H9 (cell line): ENCODE data around the gene EEF1E1. TPM values are rescaled to one million over a fixed set of nuclear protein-coding genes. Genes with fewer than 3 reads are reported as not detected.

Source experiments
- DNase-seq: peaks from one replicate; pipeline ENCODE4 v3.0.0-alpha.2; 2017
- H2AFZ ChIP-seq: one replicate; pipeline ENCODE4 v1.6.1; 2013; ENCODE audit warnings: mild to moderate bottlenecking, low read length, control low read depth, moderate library complexity
- H2AK5ac ChIP-seq: 2 replicates; pipeline ENCODE4 v1.6.1; 2013; ENCODE audit warnings: low read length, control low read depth, mixed read lengths; ENCODE audit not compliant: insufficient read length
- H2BK120ac ChIP-seq: one replicate; pipeline ENCODE4 v1.6.1; 2013; ENCODE audit warnings: low read depth, mild to moderate bottlenecking, low read length, control low read depth, inconsistent platforms; ENCODE audit not compliant: poor library complexity, severe bottlenecking
- H2BK12ac ChIP-seq: 2 replicates; pipeline ENCODE4 v1.6.1; 2013; ENCODE audit warnings: low read length, control low read depth, mixed read lengths, low read depth; ENCODE audit not compliant: insufficient read length
- H2BK15ac ChIP-seq: 2 replicates; pipeline ENCODE4 v1.6.1; 2013; ENCODE audit warnings: low read depth, low read length, control low read depth
- H2BK20ac ChIP-seq: one replicate; pipeline ENCODE4 v1.6.1; 2013; ENCODE audit warnings: low read depth, mild to moderate bottlenecking, low read length, control low read depth, inconsistent platforms; ENCODE audit not compliant: poor library complexity, severe bottlenecking
- H2BK5ac ChIP-seq: 2 replicates; pipeline ENCODE4 v1.6.1; 2013; ENCODE audit warnings: low read length, control low read depth, mixed read lengths; ENCODE audit not compliant: insufficient read length
- H3K14ac ChIP-seq: 2 replicates; pipeline ENCODE4 v1.6.1; 2013; ENCODE audit warnings: low read length, control low read depth; ENCODE audit not compliant: insufficient read depth
- H3K18ac ChIP-seq: 2 replicates; pipeline ENCODE4 v1.6.1; 2013; ENCODE audit warnings: low read depth, mild to moderate bottlenecking, mixed read lengths, low read length, control low read depth; ENCODE audit not compliant: insufficient read length
- H3K23ac ChIP-seq: 2 replicates; pipeline ENCODE4 v1.6.1; 2013; ENCODE audit warnings: low read length, control low read depth, mixed read lengths, low read depth; ENCODE audit not compliant: insufficient read length
- H3K23me2 ChIP-seq: 2 replicates; pipeline ENCODE4 v1.6.1; 2013; ENCODE audit warnings: low read depth, mild to moderate bottlenecking, mixed read lengths, low read length, control low read depth; ENCODE audit not compliant: insufficient read length, poor library complexity, severe bottlenecking
- H3K27ac ChIP-seq: 2 replicates; pipeline ENCODE4 v1.5.1; 2013; ENCODE audit warnings: low read length, control low read depth, mixed read lengths, low read depth; ENCODE audit not compliant: insufficient read length
- H3K27me3 ChIP-seq: 2 replicates; pipeline ENCODE4 v1.6.1; 2013; ENCODE audit warnings: low read length, control low read depth, inconsistent platforms; ENCODE audit not compliant: insufficient read depth
- H3K4ac ChIP-seq: 2 replicates; pipeline ENCODE4 v1.6.1; 2013; ENCODE audit warnings: low read depth, mild to moderate bottlenecking, control low read depth, inconsistent platforms, low read length, moderate library complexity
- H3K4me1 ChIP-seq: 2 replicates; pipeline ENCODE4 v1.6.1; 2013; ENCODE audit warnings: low read length, control low read depth, inconsistent platforms; ENCODE audit not compliant: insufficient read depth
- H3K4me2 ChIP-seq: 2 replicates; pipeline ENCODE4 v1.6.1; 2013; ENCODE audit warnings: low read length, control low read depth, mixed read lengths; ENCODE audit not compliant: insufficient read length, insufficient read depth
- H3K56ac ChIP-seq: 2 replicates; pipeline ENCODE4 v1.6.1; 2013; ENCODE audit warnings: low read depth, mild to moderate bottlenecking, mixed read lengths, low read length, control low read depth; ENCODE audit not compliant: insufficient read length
- H3K79me1 ChIP-seq: 2 replicates; pipeline ENCODE4 v1.6.1; 2013; ENCODE audit warnings: low read depth, mild to moderate bottlenecking, moderate library complexity, low read length, control low read depth, inconsistent platforms; ENCODE audit not compliant: insufficient read depth, poor library complexity, severe bottlenecking
- H3K79me2 ChIP-seq: 2 replicates; pipeline ENCODE4 v1.6.1; 2013; ENCODE audit warnings: low read length, control low read depth, inconsistent platforms; ENCODE audit not compliant: insufficient read depth
- H3K9ac ChIP-seq: 2 replicates; pipeline ENCODE4 v1.6.1; 2013; ENCODE audit warnings: low read length, control low read depth, mixed read lengths; ENCODE audit not compliant: insufficient read length; ENCODE audit errors: extremely low read depth
- H3K9me3 ChIP-seq: one replicate; pipeline ENCODE4 v1.6.1; 2013; ENCODE audit warnings: low read depth, low read length, inconsistent platforms; ENCODE audit not compliant: control insufficient read depth
- H3T11ph ChIP-seq: one replicate; pipeline ENCODE4 v1.6.1; 2013; ENCODE audit warnings: mild to moderate bottlenecking, low read length, control low read depth, inconsistent platforms
- H4K20me1 ChIP-seq: one replicate; pipeline ENCODE4 v1.6.1; 2013; ENCODE audit not compliant: control insufficient read depth, insufficient read length, insufficient read depth
- H4K5ac ChIP-seq: 2 replicates; pipeline ENCODE4 v1.6.1; 2013; ENCODE audit warnings: low read depth, mild to moderate bottlenecking, mixed read lengths, low read length, control low read depth; ENCODE audit not compliant: insufficient read length
- H4K8ac ChIP-seq: replicated peaks from 2 replicates; pipeline ENCODE4 v1.6.1; 2013; ENCODE audit warnings: low read length, control low read depth, mixed read lengths, low read depth; ENCODE audit not compliant: insufficient read length
- H4K91ac ChIP-seq: 2 replicates; pipeline ENCODE4 v1.6.1; 2013; ENCODE audit warnings: low read depth, mild to moderate bottlenecking, moderate library complexity, mixed read lengths, low read length, control low read depth; ENCODE audit not compliant: insufficient read length
- H3K27ac Mint-ChIP-seq, 3 experiments: 2 replicates in 2 of 3; 3 replicates in 1 of 3; pipeline ENCODE4 v1.8.0; 2020 to 2021; ENCODE audit warnings: mixed read lengths in 3 of 3, mild to moderate bottlenecking in 1 of 3, moderate library complexity in 1 of 3
- H3K27me3 Mint-ChIP-seq: 2 replicates; pipeline ENCODE4 v1.8.0; 2021; ENCODE audit warnings: low read depth, mild to moderate bottlenecking, moderate library complexity, mixed read lengths
- H3K36me3 Mint-ChIP-seq, 3 experiments: 2 replicates in 2 of 3; 3 replicates in 1 of 3; pipeline ENCODE4 v1.8.0; 2020 to 2021; ENCODE audit warnings: low read depth in 3 of 3, mixed read lengths in 3 of 3; ENCODE audit not compliant: insufficient read depth in 1 of 3
- H3K4me1 Mint-ChIP-seq, 2 experiments: 2 replicates each; pipeline ENCODE4 v1.8.0; 2020; ENCODE audit warnings: mixed read lengths in 2 of 2
- H3K4me3 Mint-ChIP-seq, 2 experiments: 2 replicates in 1 of 2; 3 replicates in 1 of 2; pipeline ENCODE4 v1.8.0; 2020 to 2021; ENCODE audit warnings: mild to moderate bottlenecking in 2 of 2, mixed read lengths in 2 of 2, moderate library complexity in 1 of 2
- H3K9me3 Mint-ChIP-seq, 2 experiments: 2 replicates in 1 of 2; 3 replicates in 1 of 2; pipeline ENCODE4 v1.8.0; 2020; ENCODE audit warnings: mild to moderate bottlenecking in 2 of 2, mixed read lengths in 2 of 2, moderate library complexity in 1 of 2
- WGBS: extraction: QIAGEN DNeasy Blood & Tissue Kit; methylation state at CpG from one replicate; pipeline ENCODE4 v1.1.7; 2013; ENCODE audit warnings: missing lambda C conversion rate, low lambda C conversion rate, mixed read lengths; ENCODE audit not compliant: insufficient read length; ENCODE audit errors: extremely low coverage; 5-methylcytosine and 5-hydroxymethylcytosine counted together
- total RNA-seq: library from RNA; stranded (reverse); gene quantifications from 2 replicates; pipeline ENCODE4 v1.2.1, GENCODE V29; 2021
- TF ChIP-seq, protein P1 (sequence below): fragments of 200-600 bp; sonication (generic); conservative IDR thresholded peaks from 3 replicates; pipeline ENCODE4 v1.8.0; 2021; ENCODE audit warnings: antibody characterized with exemption, mild to moderate bottlenecking

Gene EEF1E1
- total RNA-seq, 1 experiment from 2014 or later, result 71.8 TPM

DNA sequence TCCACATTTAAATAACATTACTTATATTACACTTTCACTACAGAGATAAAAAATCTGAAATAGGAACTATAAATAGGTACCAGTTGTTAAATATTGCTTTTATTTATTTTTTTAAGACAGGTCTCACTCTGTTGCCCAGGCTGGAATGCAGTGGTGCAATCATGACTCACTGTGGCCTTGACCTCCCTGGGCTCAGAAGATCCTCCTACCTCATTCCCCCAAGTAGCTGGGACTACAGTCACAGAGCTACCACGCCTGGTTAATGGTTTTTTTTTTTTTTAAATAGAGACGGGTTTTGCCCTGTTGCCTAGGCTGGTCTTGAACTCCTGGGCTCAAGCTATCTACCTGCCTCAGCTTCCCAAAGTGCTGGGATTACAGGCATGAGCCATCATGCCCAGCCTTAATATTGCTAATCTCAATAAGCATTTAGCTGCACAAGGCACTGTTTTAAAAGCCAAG is 17.3 kb downstream of the EEF1E1 start:
- H3K9ac ChIP-seq, result no peak overlapping the region

More for the DNA sequence above, 17.3 kb downstream of the EEF1E1 start:
- no peak overlapping the region for H3K14ac ChIP-seq
- H3K23ac ChIP-seq, result no peak overlapping the region
- H3K4ac ChIP-seq, result no peak overlapping the region
- H2BK120ac ChIP-seq, result no peak overlapping the region
- peaks cover 11% of the 10 kb centered on the region for H3K9me3 ChIP-seq
- H3K4me1 Mint-ChIP-seq, result peaks cover 4 to 10% of the 10 kb centered on the region in 2 experiments
- H3K27ac Mint-ChIP-seq, result no peak overlapping the region
- H3K56ac ChIP-seq, result no peak overlapping the region
- H3K27me3 Mint-ChIP-seq, result no peaks in the 10 kb centered on the region
- peaks cover 2% of the 10 kb centered on the region; the same call in 1 of the 2 replicates for H3K4me1 ChIP-seq
- no CpG with 5 or more reads among the region's 2 CpGs for WGBS
- no peak overlapping the region for H2BK15ac ChIP-seq
- no peak overlapping the region for H3K27ac ChIP-seq
- TF ChIP-seq, protein P1, sequence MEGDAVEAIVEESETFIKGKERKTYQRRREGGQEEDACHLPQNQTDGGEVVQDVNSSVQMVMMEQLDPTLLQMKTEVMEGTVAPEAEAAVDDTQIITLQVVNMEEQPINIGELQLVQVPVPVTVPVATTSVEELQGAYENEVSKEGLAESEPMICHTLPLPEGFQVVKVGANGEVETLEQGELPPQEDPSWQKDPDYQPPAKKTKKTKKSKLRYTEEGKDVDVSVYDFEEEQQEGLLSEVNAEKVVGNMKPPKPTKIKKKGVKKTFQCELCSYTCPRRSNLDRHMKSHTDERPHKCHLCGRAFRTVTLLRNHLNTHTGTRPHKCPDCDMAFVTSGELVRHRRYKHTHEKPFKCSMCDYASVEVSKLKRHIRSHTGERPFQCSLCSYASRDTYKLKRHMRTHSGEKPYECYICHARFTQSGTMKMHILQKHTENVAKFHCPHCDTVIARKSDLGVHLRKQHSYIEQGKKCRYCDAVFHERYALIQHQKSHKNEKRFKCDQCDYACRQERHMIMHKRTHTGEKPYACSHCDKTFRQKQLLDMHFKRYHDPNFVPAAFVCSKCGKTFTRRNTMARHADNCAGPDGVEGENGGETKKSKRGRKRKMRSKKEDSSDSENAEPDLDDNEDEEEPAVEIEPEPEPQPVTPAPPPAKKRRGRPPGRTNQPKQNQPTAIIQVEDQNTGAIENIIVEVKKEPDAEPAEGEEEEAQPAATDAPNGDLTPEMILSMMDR, result no peak
- H3K4me2 ChIP-seq, result no peak overlapping the region
- no peak overlapping the region for H3T11ph ChIP-seq
- peaks cover 7% of the 10 kb centered on the region for H3K79me1 ChIP-seq
- no peak overlapping the region for H2BK20ac ChIP-seq
- H4K8ac ChIP-seq, result no peak overlapping the region
- H2BK12ac ChIP-seq, result no peak overlapping the region
- no peak overlapping the region for H4K5ac ChIP-seq
- no peak overlapping the region for H2BK5ac ChIP-seq
- H3K23me2 ChIP-seq, result no peaks in the 10 kb centered on the region
- peaks cover 12 to 16% of the 10 kb centered on the region in 2 experiments for H3K9me3 Mint-ChIP-seq
- H4K20me1 ChIP-seq, result no peaks in the 10 kb centered on the region
- no peak overlapping the region for H2AFZ ChIP-seq
- H3K27me3 ChIP-seq, result no peaks in the 10 kb centered on the region
- H3K79me2 ChIP-seq, result peaks cover 2% of the 10 kb centered on the region; the same call in 1 of the 2 replicates
- no peak overlapping the region for H4K91ac ChIP-seq
- H2AK5ac ChIP-seq, result no peak overlapping the region
- no peak overlapping the region for H3K18ac ChIP-seq
- DNase-seq, result no peak
- no peak overlapping the region for H3K4me3 Mint-ChIP-seq
- peaks cover 39 to 57% (median 52%) of the 10 kb centered on the region in 3 experiments for H3K36me3 Mint-ChIP-seq
